ENCODE results near the gene KIAA0930. TPM values are rescaled to one million over a fixed set of nuclear protein-coding genes. Genes with fewer than 3 reads are reported as not detected.

KIAA0930 gene
- total RNA-seq, 2 donors from 2014 or later = 29.1 to 55.1 TPM

DNA sequence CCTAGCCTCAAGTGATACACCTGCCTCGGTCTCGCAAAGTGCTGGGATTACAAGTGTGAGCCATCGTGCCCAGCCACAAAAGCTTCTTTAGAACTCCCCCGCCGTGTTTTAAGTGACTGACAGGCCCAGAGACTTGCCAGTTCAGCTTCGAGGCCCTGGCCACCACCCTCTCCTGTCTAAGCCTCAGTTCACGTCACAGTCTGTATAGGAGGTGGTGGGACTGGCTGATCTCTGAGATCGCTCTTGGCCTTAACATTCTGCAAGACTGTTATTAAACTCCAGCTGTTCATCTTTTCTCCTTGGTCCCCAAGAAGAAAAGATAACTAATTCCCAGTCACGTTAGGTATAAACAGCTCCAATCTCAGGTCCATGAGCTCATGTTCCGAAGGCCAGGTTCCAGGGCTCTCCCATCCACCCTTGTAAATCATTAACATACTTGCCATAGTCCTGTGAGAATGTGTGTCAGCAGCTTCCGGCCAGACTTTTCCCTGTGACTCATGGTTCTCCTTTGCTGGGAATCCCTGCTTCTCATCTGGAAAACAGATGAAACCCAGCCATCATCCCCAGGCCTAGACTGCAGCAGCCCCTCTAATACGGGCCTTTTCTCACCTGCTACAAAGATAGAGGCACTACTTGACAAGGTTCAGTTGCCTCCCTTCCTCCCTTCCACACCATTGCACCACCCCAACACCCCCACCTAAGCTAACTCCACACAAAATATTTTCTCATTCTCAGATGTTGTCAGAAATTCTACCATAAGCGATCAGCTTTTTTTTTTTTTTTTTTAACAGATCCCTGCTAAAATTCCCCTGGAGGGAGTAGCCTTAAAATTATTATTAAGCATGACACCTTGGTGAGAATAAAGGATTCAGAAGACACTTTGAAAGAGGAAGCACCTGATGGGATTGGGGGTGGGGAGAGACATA is 5.6 kb upstream of the KIAA0930 start:
- H3K27ac ChIP-seq = peak overlapping the region in 1 of 2 donors; percentile 63
- intact Hi-C loops (cut with DNase I) = no loop called here
- H3K4me1 ChIP-seq (replicated peaks) = peaks cover 6% of the 10 kb centered on the region
- 40% methylated on average over 13 of the region's 13 CpGs for WGBS
- H3K27me3 ChIP-seq (replicated peaks; ENCODE audit: insufficient read depth) = no peaks in the 10 kb centered on the region
- no peaks in the 10 kb centered on the region for H3K9me3 ChIP-seq
- TF ChIP-seq POLR2AphosphoS5 (IDR thresholded peaks at IDR 0.05) (peak; percentile 80), POLR2A (IDR thresholded peaks at IDR 0.05) (no peak)
- H3K36me3 ChIP-seq = no peaks in the 10 kb centered on the region
- no peak overlapping the region for H3K4me3 ChIP-seq
- peak; percentile 67 for DNase-seq (ENCODE audit: low spot score)

DNA sequence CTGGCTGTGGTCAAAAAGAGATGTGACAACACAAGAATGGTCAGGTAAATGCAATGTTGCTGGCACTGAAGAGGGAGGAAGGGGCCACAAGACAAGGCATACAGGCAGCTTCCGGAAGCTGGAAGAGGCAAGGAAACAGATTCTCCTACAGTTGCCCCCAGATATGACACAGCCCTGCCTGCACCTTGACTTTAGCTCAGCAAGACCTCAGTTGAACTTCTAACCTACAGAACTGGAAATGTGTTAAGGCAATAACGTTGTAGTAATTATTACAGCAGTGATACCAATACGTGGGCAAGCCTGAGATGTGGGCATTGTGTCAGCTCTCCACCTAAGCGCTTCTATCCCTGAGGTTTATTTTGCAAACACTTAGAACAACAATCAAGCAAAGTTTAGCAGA is 4.2 kb upstream of the KIAA0930 start:
- Histone ChIP-seq H3K36me3 (no peaks in the 10 kb centered on the region), H3K4me3 (no peak overlapping the region), H3K4me1 (replicated peaks) (peaks cover 6% of the 10 kb centered on the region), H3K9me3 (no peaks in the 10 kb centered on the region), H3K27me3 (replicated peaks; ENCODE audit: insufficient read depth) (no peaks in the 10 kb centered on the region), H3K27ac (no peak overlapping the region)
- no peak for DNase-seq (ENCODE audit: low spot score)
- intact Hi-C loops (cut with DNase I) = loop anchor here (5.0 kb wide), 1 partner anchor 83 kb away; the partner anchor contains the start of gene NUP50
- TF ChIP-seq POLR2A (IDR thresholded peaks at IDR 0.05) (no peak), POLR2AphosphoS5 (IDR thresholded peaks at IDR 0.05) (no peak)
- TF ChIP-seq, protein P1, sequence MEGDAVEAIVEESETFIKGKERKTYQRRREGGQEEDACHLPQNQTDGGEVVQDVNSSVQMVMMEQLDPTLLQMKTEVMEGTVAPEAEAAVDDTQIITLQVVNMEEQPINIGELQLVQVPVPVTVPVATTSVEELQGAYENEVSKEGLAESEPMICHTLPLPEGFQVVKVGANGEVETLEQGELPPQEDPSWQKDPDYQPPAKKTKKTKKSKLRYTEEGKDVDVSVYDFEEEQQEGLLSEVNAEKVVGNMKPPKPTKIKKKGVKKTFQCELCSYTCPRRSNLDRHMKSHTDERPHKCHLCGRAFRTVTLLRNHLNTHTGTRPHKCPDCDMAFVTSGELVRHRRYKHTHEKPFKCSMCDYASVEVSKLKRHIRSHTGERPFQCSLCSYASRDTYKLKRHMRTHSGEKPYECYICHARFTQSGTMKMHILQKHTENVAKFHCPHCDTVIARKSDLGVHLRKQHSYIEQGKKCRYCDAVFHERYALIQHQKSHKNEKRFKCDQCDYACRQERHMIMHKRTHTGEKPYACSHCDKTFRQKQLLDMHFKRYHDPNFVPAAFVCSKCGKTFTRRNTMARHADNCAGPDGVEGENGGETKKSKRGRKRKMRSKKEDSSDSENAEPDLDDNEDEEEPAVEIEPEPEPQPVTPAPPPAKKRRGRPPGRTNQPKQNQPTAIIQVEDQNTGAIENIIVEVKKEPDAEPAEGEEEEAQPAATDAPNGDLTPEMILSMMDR (IDR thresholded peaks at IDR 0.05) = no peak
- 79% methylated on average over 4 of the region's 4 CpGs for whole genome bisulfite sequencing

DNA sequence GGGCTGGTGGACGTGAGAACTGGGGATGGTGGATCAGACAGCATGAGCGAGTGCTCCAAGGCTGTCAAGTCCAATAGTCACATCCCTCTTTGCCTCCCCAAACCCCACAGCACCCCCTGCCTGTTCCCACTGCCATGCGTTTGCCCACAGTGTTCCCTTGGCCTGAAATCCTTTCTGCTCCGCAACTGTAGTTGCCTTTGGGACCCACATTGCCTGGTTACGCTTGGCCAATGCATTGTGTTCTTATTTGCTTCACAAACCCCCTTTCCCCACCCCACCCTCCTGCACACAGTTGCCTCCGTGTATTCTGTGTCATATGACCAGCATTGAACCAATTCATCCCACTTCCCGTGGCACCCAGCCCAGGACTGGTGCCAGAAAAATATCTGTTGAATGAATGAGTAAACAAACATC is 2.1 kb upstream of the KIAA0930 start:
- 49% methylated on average over 7 of the region's 7 CpGs for WGBS
- H3K27me3 ChIP-seq (replicated peaks; ENCODE audit: insufficient read depth) = no peaks in the 10 kb centered on the region
- H3K4me1 ChIP-seq (replicated peaks) = peaks cover 12% of the 10 kb centered on the region
- peak; percentile 76 for DNase-seq (ENCODE audit: low spot score)
- TF ChIP-seq, protein P1 (IDR thresholded peaks at IDR 0.05) = peak in 2 of 4 experiments; percentile 10 to 26
- TF ChIP-seq POLR2AphosphoS5 (IDR thresholded peaks at IDR 0.05) = peak; percentile 75
- TF ChIP-seq POLR2A (IDR thresholded peaks at IDR 0.05) = no peak
- no peak overlapping the region for H3K4me3 ChIP-seq
- H3K27ac ChIP-seq = peak overlapping the region in 1 of 2 donors; percentile 51
- intact Hi-C loops (cut with DNase I) = loop anchor here (5.0 kb wide), 1 partner anchor 80 kb away; the partner anchor contains the start of gene NUP50
- H3K9me3 ChIP-seq = no peaks in the 10 kb centered on the region
- no peaks in the 10 kb centered on the region for H3K36me3 ChIP-seq

DNA sequence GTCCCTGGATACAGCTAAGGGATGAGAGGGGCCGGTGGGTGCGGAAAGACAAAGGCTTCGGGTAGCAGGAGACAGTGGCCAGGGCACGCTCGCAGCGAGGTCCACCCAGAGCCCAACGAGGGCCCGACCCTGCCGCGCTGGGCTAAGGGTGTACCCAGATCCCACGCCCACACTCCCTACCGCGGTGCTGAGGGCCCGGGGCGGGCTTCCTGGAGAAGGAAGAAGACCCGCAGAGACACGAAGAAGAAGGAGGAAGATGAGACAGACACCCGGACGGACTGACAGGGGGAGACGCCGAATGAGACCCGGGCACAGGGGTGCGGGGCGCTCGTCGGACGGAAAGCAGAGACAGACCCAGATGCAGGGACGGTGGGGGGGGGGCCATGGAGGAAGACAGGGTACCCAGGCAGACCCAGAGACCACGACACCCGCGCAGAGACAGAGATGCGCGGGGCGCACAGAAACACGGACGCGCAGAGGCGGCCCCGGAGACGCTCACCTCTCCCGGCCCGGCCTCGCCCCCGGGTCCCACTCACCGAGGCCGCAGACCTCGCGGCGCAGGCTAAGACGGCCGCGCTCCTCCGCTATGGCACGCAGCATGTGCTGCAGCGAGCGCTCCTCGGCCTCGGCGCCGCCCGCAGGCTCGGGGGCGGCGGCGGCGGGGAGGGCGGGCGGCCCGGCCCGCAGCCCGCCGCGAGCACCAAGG is 437 bp downstream of the KIAA0930 start:
- no peaks in the 10 kb centered on the region for H3K27me3 ChIP-seq (replicated peaks; ENCODE audit: insufficient read depth)
- peak overlapping the region in 1 of 2 donors; percentile 35 for H3K27ac ChIP-seq
- H3K4me1 ChIP-seq (replicated peaks) = peaks cover 12% of the 10 kb centered on the region
- no peak for DNase-seq (ENCODE audit: low spot score)
- H3K9me3 ChIP-seq = no peaks in the 10 kb centered on the region
- intact Hi-C loops (cut with DNase I) = loop anchor here (5.0 kb wide), 1 partner anchor 78 kb away; the partner anchor contains the start of gene NUP50
- H3K36me3 ChIP-seq = no peaks in the 10 kb centered on the region
- H3K4me3 ChIP-seq = peak overlapping the region; percentile 57 to 59
- TF ChIP-seq, protein P1 (IDR thresholded peaks at IDR 0.05) = no peak
- TF ChIP-seq POLR2AphosphoS5 (IDR thresholded peaks at IDR 0.05) = no peak
- no peak for TF ChIP-seq POLR2A (IDR thresholded peaks at IDR 0.05)
- WGBS = under 1% methylated on average over 44 of the region's 73 CpGs

GRCh38 chr22:45239681-45240051 is 1.0 kb downstream of the KIAA0930 start:
- Histone ChIP-seq H3K4me3 (peak overlapping the region; percentile 57 to 59), H3K9me3 (no peaks in the 10 kb centered on the region), H3K4me1 (replicated peaks) (peaks cover 12% of the 10 kb centered on the region), H3K27me3 (replicated peaks; ENCODE audit: insufficient read depth) (no peaks in the 10 kb centered on the region), H3K27ac (no peak overlapping the region), H3K36me3 (no peaks in the 10 kb centered on the region)
- WGBS = 26% methylated on average over 8 of the region's 8 CpGs
- DNase-seq (ENCODE audit: low spot score) = no peak
- intact Hi-C loops (cut with DNase I) = loop anchor here (5.0 kb wide), 1 partner anchor 77 kb away; the partner anchor contains the start of gene NUP50
- TF ChIP-seq POLR2A (IDR thresholded peaks at IDR 0.05) (no peak), POLR2AphosphoS5 (IDR thresholded peaks at IDR 0.05) (no peak)
- TF ChIP-seq, protein P1 (IDR thresholded peaks at IDR 0.05) = no peak
